ENCODE data around the gene MAPK1. TPM values are rescaled to one million over a fixed set of nuclear protein-coding genes. Genes with fewer than 3 reads are reported as not detected.
"Not testable (repeated sequence)": the region's sequence is repeated elsewhere in the genome, so short reads cannot be mapped to it uniquely, and the experiment has no call there.

Gene MAPK1
- total RNA-seq, 1 donor from 2014 or later, result 38.6 TPM

DNA sequence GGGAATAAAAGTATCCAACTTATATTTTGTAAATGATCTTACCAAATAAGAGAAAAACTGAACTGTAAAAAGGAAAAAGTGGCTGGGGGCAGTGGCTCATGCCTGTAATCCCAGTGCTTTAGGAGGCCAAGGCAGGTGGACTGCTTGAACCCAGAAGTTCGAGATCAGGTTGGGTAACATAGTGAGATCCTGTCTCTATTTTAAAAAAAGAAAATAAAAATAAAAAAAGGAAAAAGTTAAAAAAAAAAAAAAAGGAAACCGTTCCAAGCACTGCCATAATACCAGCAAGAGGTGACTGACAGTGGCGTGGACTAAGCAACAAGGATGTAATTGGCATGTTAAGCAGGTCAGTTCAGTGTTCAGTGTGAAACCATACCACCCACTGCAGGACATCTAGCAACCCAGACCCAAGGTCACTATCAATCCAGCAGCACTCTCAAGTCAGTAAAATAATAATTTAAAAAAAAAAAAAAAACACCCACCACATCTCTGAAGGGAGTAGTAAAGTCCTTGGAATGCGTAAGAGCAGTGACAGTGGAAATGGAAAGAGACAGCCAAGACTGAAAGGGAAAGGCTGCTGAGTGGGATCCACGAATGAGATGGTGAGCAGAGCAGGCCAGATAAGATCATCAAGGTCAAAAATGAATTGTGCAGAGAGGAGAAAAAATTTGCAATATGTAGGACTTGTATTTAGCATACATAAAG lies 43.6 kb downstream of the MAPK1 start:
- H3K9me3 ChIP-seq (ENCODE audit: control insufficient read depth in 3 of 3, low read length in 3 of 3), result no peaks in the 10 kb centered on the region
- no peak overlapping the region for H3K4me3 ChIP-seq (ENCODE audit: low read length in 3 of 3)
- peaks cover 19 to 23% (median 20%) of the 10 kb centered on the region in 3 donors for H3K4me1 ChIP-seq (ENCODE audit: control insufficient read depth in 3 of 3, insufficient read depth in 3 of 3, low read length in 3 of 3)
- no peak overlapping the region for H3K9ac ChIP-seq (ENCODE audit: low read depth in 1 of 3, low read length in 3 of 3)
- H3K36me3 ChIP-seq (ENCODE audit: control insufficient read depth in 3 of 3, insufficient read depth in 3 of 3, low read length in 3 of 3), result no peaks in the 10 kb centered on the region
- H3K27me3 ChIP-seq (ENCODE audit: control insufficient read depth in 3 of 3, insufficient read depth in 3 of 3, low read length in 3 of 3), result no peaks in the 10 kb centered on the region
- H3K27ac ChIP-seq (ENCODE audit: low read depth, low read length), result no peak overlapping the region

DNA sequence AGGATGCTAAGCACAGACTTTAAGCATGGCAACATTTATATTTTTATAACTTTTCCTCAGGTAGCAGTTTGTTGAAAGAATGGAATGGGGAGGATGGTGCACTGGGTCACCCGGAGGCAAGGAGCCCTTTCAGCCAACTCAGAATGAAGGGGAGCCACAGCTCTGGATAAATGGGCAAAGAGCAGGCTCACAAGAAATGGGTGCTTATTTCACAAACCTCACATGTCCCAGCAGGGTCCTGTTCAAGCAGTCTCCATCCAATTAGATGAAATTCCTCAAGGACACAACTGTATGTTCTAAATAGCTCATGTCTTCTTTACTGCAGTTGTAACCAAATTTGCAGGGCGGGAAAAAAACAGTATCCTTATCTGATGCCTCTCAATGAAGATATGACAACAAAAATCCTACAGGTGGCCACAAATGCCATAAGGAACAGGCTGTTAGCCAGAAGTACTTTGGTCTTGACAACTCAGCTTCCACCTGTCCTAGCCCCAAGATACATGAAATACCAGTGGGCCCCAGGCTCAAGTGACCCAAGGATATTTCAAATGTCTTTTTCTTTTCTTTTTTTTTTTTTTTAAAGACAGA lies 48.2 kb downstream of the MAPK1 start:
- Histone ChIP-seq H3K27ac (ENCODE audit: low read depth, low read length) (no peak overlapping the region), H3K9ac (ENCODE audit: low read depth in 1 of 3, low read length in 3 of 3) (no peak overlapping the region), H3K9me3 (ENCODE audit: control insufficient read depth in 3 of 3, low read length in 3 of 3) (no peaks in the 10 kb centered on the region), H3K4me3 (ENCODE audit: low read length in 3 of 3) (no peak overlapping the region), H3K4me1 (ENCODE audit: control insufficient read depth in 3 of 3, insufficient read depth in 3 of 3, low read length in 3 of 3) (peaks cover 24 to 32% (median 26%) of the 10 kb centered on the region in 3 donors), H3K36me3 (ENCODE audit: control insufficient read depth in 3 of 3, insufficient read depth in 3 of 3, low read length in 3 of 3) (no peaks in the 10 kb centered on the region), H3K27me3 (ENCODE audit: control insufficient read depth in 3 of 3, insufficient read depth in 3 of 3, low read length in 3 of 3) (no peaks in the 10 kb centered on the region)

DNA sequence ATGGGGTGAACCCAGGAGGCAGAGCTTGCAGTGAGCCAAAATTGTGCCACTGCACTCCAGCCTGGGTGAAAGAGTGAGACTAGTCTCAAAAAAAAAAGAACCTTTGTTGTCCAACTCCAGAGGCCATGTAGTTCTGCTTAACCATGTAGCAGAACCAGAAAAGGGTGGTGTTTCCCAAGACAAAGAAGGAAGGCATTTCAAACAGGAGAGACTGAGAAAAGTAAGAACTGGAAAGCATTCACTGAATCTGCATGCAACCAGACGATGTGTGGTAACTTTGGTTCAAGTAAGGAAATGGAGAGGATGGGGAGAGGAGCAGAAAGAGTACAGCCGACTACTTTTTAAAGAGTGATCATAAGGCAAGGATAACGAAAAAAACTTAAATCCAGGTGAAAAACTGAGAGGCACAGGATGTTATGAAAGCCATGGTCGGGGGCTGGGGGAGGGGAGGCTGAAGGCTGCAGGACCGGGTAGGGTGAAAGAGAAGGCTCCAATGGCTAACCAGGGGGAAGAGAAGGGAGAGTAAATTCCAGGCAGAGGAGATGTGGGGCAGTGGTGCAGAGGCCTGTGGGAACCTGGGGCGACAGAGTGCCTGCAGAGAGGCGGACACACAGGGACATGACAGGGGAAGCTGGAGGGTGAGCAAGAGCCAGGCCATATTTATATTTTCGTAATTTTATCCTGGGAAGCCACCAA lies 48.8 kb downstream of the MAPK1 start:
- H3K4me1 ChIP-seq (ENCODE audit: control insufficient read depth in 3 of 3, insufficient read depth in 3 of 3, low read length in 3 of 3), result peaks cover 24 to 27% (median 24%) of the 10 kb centered on the region in 3 donors
- no peak overlapping the region for H3K4me3 ChIP-seq (ENCODE audit: low read length in 3 of 3)
- no peak overlapping the region for H3K9ac ChIP-seq (ENCODE audit: low read depth in 1 of 3, low read length in 3 of 3)
- H3K9me3 ChIP-seq (ENCODE audit: control insufficient read depth in 3 of 3, low read length in 3 of 3), result no peaks in the 10 kb centered on the region
- H3K27ac ChIP-seq (ENCODE audit: low read depth, low read length), result no peak overlapping the region
- no peaks in the 10 kb centered on the region for H3K36me3 ChIP-seq (ENCODE audit: control insufficient read depth in 3 of 3, insufficient read depth in 3 of 3, low read length in 3 of 3)
- H3K27me3 ChIP-seq (ENCODE audit: control insufficient read depth in 3 of 3, insufficient read depth in 3 of 3, low read length in 3 of 3), result no peaks in the 10 kb centered on the region

DNA sequence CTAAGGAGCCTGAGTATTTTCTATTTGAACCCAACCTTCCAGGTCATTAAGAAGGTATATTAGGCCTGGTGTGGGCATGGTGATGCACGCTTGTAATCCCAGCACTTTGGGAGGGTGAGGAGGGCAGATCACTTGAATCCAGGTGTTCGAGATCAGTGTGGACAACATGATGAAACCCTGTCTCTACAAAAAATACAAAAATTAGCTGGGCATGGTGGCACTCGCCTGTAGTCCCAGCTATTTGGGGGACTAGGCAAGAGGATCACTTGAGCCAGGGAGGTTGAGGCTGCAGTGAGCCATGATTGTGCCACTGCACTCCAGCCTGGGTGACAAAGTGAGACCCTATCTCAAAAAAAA lies 50.0 kb downstream of the MAPK1 start:
- H3K27ac ChIP-seq (ENCODE audit: low read depth, low read length), result peak overlapping the region; percentile 57
- H3K4me3 ChIP-seq (ENCODE audit: low read length in 3 of 3), result peak overlapping the region in 1 of 3 donors; percentile 27
- H3K36me3 ChIP-seq (ENCODE audit: control insufficient read depth in 3 of 3, insufficient read depth in 3 of 3, low read length in 3 of 3); H3K9me3 ChIP-seq (ENCODE audit: control insufficient read depth in 3 of 3, low read length in 3 of 3); H3K27me3 ChIP-seq (ENCODE audit: control insufficient read depth in 3 of 3, insufficient read depth in 3 of 3, low read length in 3 of 3): not testable (repeated sequence)
- H3K9ac ChIP-seq (ENCODE audit: low read depth in 1 of 3, low read length in 3 of 3), result peak overlapping the region in 1 of 3 donors; percentile 28
- H3K4me1 ChIP-seq (ENCODE audit: control insufficient read depth in 3 of 3, insufficient read depth in 3 of 3, low read length in 3 of 3), result peaks cover 20 to 23% (median 21%) of the 10 kb centered on the region in 3 donors

DNA sequence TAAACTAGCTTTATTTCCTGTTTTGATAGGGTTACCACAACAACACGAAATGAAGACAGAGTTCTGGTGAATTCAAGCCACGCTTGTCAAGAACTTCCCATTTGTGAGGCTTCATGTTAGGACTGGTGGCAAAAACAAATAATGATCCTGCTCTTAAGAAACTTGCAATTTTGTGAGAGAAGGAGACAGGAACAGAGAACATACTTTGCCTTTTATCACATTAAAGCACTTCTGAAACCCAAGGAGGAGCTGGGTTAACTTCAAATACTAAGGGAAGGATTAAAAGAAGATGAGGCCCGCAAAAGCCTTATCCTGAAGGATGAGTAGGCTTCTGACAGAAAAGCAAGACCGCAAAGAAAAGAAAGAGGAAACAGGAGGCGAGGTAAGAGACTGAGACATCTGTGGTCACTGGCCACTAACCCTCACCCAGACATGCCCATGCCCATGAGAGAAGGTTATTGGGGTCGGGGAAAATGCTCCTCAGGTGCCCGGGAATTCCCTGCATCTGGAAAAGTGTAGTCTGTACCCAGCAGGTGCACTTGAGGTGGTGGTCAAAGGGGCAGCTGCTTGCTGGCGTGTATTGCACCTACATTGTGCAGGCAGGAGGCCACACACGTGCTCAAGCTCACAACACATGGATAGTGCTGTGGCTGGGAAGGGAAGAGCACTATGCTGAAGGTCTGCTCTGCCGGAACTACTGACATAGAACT lies 50.5 kb downstream of the MAPK1 start:
- Histone ChIP-seq H3K27ac (ENCODE audit: low read depth, low read length) (peak overlapping the region; percentile 57), H3K4me3 (ENCODE audit: low read length in 3 of 3) (peak overlapping the region in 1 of 3 donors; percentile 27), H3K36me3 (ENCODE audit: control insufficient read depth in 3 of 3, insufficient read depth in 3 of 3, low read length in 3 of 3) (no peaks in the 10 kb centered on the region), H3K9ac (ENCODE audit: low read depth in 1 of 3, low read length in 3 of 3) (peak overlapping the region in 1 of 3 donors; percentile 28), H3K27me3 (ENCODE audit: control insufficient read depth in 3 of 3, insufficient read depth in 3 of 3, low read length in 3 of 3) (no peaks in the 10 kb centered on the region), H3K9me3 (ENCODE audit: control insufficient read depth in 3 of 3, low read length in 3 of 3) (no peaks in the 10 kb centered on the region), H3K4me1 (ENCODE audit: control insufficient read depth in 3 of 3, insufficient read depth in 3 of 3, low read length in 3 of 3) (peaks cover 20 to 23% (median 21%) of the 10 kb centered on the region in 3 donors)

DNA sequence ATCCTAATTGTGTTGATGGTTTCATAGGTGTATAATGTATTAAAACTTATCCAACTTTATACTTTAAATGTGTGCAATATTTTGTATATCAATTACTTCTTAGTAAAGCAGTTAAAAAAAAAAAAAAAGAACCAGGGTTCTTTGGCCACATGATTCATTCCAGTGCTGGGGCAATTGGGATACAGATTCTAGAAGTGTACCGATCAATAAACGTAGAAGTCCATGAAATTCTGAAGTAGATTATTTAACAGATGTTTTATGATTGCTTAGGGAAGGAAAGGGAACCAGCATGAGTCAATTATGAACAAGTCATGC lies 51.0 kb downstream of the MAPK1 start:
- Histone ChIP-seq H3K4me1 (ENCODE audit: control insufficient read depth in 3 of 3, insufficient read depth in 3 of 3, low read length in 3 of 3) (peaks cover 20 to 23% (median 21%) of the 10 kb centered on the region in 3 donors), H3K27ac (ENCODE audit: low read depth, low read length) (peak overlapping the region; percentile 57), H3K36me3 (ENCODE audit: control insufficient read depth in 3 of 3, insufficient read depth in 3 of 3, low read length in 3 of 3) (no peaks in the 10 kb centered on the region), H3K4me3 (ENCODE audit: low read length in 3 of 3) (no peak overlapping the region), H3K9ac (ENCODE audit: low read depth in 1 of 3, low read length in 3 of 3) (no peak overlapping the region), H3K9me3 (ENCODE audit: control insufficient read depth in 3 of 3, low read length in 3 of 3) (no peaks in the 10 kb centered on the region), H3K27me3 (ENCODE audit: control insufficient read depth in 3 of 3, insufficient read depth in 3 of 3, low read length in 3 of 3) (no peaks in the 10 kb centered on the region)

DNA sequence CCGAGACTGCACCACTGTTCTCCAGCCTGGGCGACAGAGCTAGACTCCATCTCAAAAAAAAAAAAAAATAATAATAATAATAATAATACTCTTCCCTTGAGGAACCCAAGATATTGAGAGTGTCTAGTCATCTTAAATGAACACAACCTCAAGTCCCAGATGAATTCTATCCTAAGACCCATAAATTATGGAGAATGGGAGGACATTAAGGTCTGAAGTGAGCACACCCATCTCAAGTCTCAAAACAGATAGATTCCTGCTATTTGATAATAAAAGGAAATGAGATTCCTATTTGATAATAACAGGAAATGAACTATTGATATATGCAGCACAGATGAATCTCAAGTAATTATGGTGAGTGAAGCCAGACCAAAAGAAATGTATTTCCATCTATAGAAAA lies 51.5 kb downstream of the MAPK1 start:
- Histone ChIP-seq H3K4me3 (ENCODE audit: low read length in 3 of 3) (no peak overlapping the region), H3K27ac (ENCODE audit: low read depth, low read length) (peak overlapping the region; percentile 57), H3K36me3 (ENCODE audit: control insufficient read depth in 3 of 3, insufficient read depth in 3 of 3, low read length in 3 of 3) (no peaks in the 10 kb centered on the region), H3K4me1 (ENCODE audit: control insufficient read depth in 3 of 3, insufficient read depth in 3 of 3, low read length in 3 of 3) (peaks cover 20 to 23% (median 21%) of the 10 kb centered on the region in 3 donors), H3K9me3 (ENCODE audit: control insufficient read depth in 3 of 3, low read length in 3 of 3) (no peaks in the 10 kb centered on the region), H3K27me3 (ENCODE audit: control insufficient read depth in 3 of 3, insufficient read depth in 3 of 3, low read length in 3 of 3) (no peaks in the 10 kb centered on the region), H3K9ac (ENCODE audit: low read depth in 1 of 3, low read length in 3 of 3) (no peak overlapping the region)

DNA sequence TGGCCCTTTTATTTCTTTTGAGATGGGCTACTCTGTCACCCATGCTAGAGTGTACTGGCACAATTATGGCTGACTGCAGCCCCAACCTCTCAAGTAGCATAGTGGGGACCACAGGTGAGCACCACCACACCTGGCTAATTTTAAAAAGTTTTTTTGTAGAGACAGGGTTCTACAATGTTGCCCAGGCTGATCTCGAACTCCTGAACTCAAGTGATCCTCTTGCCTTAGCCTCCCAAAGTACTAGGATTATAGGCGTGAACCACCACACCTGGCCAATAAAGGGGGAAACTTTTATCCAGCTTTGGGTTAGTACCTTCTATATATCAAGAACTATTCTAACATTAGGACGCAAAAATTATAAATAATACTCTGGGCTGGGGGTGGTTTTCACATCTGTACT lies 52.1 kb downstream of the MAPK1 start:
- H3K9me3 ChIP-seq (ENCODE audit: control insufficient read depth in 3 of 3, low read length in 3 of 3), result no peaks in the 10 kb centered on the region
- no peak overlapping the region for H3K9ac ChIP-seq (ENCODE audit: low read depth in 1 of 3, low read length in 3 of 3)
- H3K4me3 ChIP-seq (ENCODE audit: low read length in 3 of 3), result no peak overlapping the region
- H3K36me3 ChIP-seq (ENCODE audit: control insufficient read depth in 3 of 3, insufficient read depth in 3 of 3, low read length in 3 of 3), result no peaks in the 10 kb centered on the region
- peaks cover 20 to 23% (median 21%) of the 10 kb centered on the region in 3 donors for H3K4me1 ChIP-seq (ENCODE audit: control insufficient read depth in 3 of 3, insufficient read depth in 3 of 3, low read length in 3 of 3)
- no peak overlapping the region for H3K27ac ChIP-seq (ENCODE audit: low read depth, low read length)
- H3K27me3 ChIP-seq (ENCODE audit: control insufficient read depth in 3 of 3, insufficient read depth in 3 of 3, low read length in 3 of 3), result no peaks in the 10 kb centered on the region

DNA sequence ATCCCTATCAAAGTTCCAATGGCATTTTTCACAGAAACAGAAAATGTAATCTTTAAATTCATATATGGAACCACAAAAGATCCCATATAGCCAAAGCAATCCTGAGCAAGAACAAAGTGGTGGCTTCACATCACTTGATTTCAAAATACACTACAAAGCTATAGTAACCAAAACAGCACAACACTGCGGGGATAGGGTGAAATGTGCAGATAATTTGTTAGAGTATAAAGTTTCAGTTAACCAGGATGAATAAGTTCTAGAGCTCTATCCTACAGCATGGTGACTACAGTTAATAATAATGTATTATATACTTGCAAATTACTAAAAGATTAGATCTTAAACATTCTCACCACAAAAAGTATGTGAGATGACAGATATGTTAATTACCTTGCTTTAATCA lies 55.5 kb downstream of the MAPK1 start:
- Histone ChIP-seq H3K4me1 (ENCODE audit: control insufficient read depth in 3 of 3, insufficient read depth in 3 of 3, low read length in 3 of 3) (peaks cover 5 to 12% (median 8%) of the 10 kb centered on the region in 3 donors), H3K9ac (ENCODE audit: low read depth in 1 of 3, low read length in 3 of 3) (no peak overlapping the region), H3K9me3 (ENCODE audit: control insufficient read depth in 3 of 3, low read length in 3 of 3) (no peaks in the 10 kb centered on the region), H3K27me3 (ENCODE audit: control insufficient read depth in 3 of 3, insufficient read depth in 3 of 3, low read length in 3 of 3) (no peaks in the 10 kb centered on the region), H3K27ac (ENCODE audit: low read depth, low read length) (no peak overlapping the region), H3K36me3 (ENCODE audit: control insufficient read depth in 3 of 3, insufficient read depth in 3 of 3, low read length in 3 of 3) (peaks cover 0 to 6% (median 0%) of the 10 kb centered on the region in 3 donors), H3K4me3 (ENCODE audit: low read length in 3 of 3) (no peak overlapping the region)
